WTC11 (cell line): Measurements from ENCODE around the gene PSMG2. TPM values are rescaled to one million over a fixed set of nuclear protein-coding genes. Genes with fewer than 3 reads are reported as not detected.
A peak's percentile ranks its signal among the peaks of the same experiment; 100 is the strongest.

ENCODE experiments used
- ATAC-seq: fragments of 200-7000 bp; cut with Tn5 transposase; 2 replicates; pipeline ENCODE4 v1.10.0; 2021; ENCODE audit warnings: mild to moderate bottlenecking, moderate library complexity
- CTCF ChIA-PET: fragments of 300-600 bp; sonication (Branson Sonifier 250); formaldehyde crosslinking; loops from one replicate; lab custom pipeline; 2021; ENCODE audit warnings: antibody characterized with exemption; lab: Charles Lee
- POLR2A ChIA-PET: fragments of 350-600 bp; sonication (Branson Sonifier 250); formaldehyde crosslinking; loops from one replicate; lab custom pipeline; 2021; ENCODE audit warnings: antibody characterized with exemption; lab: Charles Lee
- DNase-seq: peaks from one replicate; pipeline ENCODE4 v3.0.0; 2021; ENCODE audit warnings: low spot score
- H3K27ac Mint-ChIP-seq: 2 replicates; pipeline ENCODE4 v1.8.0; 2021; ENCODE audit warnings: mixed read lengths
- H3K27me3 Mint-ChIP-seq: 2 replicates; pipeline ENCODE4 v1.8.0; 2021; ENCODE audit warnings: low read depth, mild to moderate bottlenecking, moderate library complexity, mixed read lengths
- H3K36me3 Mint-ChIP-seq: 2 replicates; pipeline ENCODE4 v1.8.0; 2021; ENCODE audit warnings: mixed read lengths
- H3K4me1 Mint-ChIP-seq: 2 replicates; pipeline ENCODE4 v1.8.0; 2022; ENCODE audit warnings: mixed read lengths
- H3K4me3 Mint-ChIP-seq: 2 replicates; pipeline ENCODE4 v1.8.0; 2021; ENCODE audit warnings: mild to moderate bottlenecking, moderate library complexity, mixed read lengths
- H3K9me3 Mint-ChIP-seq: 2 replicates; pipeline ENCODE4 v1.8.0; 2021; ENCODE audit warnings: mixed read lengths
- CBFB ChIP-seq: sonication (generic); formaldehyde crosslinking; IDR thresholded peaks from 2 replicates; pipeline ENCODE4 v1.8.1; 2022; ENCODE audit warnings: mild to moderate bottlenecking, low read depth, missing genetic modification reagents
- HMGA2 ChIP-seq: fragments of 250-450 bp; sonication (Bioruptor Pico); IDR thresholded peaks from 2 replicates; pipeline ENCODE4 v1.4.0; 2021; ENCODE audit warnings: mild to moderate bottlenecking, moderate library complexity
- KAT7 ChIP-seq: sonication (generic); formaldehyde crosslinking; IDR thresholded peaks from 2 replicates; pipeline ENCODE4 v1.8.1; 2023; ENCODE audit warnings: missing genetic modification reagents, mild to moderate bottlenecking, borderline replicate concordance
- RORB ChIP-seq: fragments of 250-450 bp; sonication (Bioruptor Pico); IDR thresholded peaks from 2 replicates; pipeline ENCODE4 v1.9.0; 2021; ENCODE audit warnings: mild to moderate bottlenecking
- SP1 ChIP-seq: sonication (generic); formaldehyde crosslinking; conservative IDR thresholded peaks from 2 replicates; pipeline ENCODE4 v1.8.1; 2022; ENCODE audit warnings: missing genetic modification reagents
- TEAD1 ChIP-seq: sonication (generic); formaldehyde crosslinking; IDR thresholded peaks from 2 replicates; pipeline ENCODE4 v1.8.0; 2022; ENCODE audit warnings: mild to moderate bottlenecking, missing genetic modification reagents
- TEAD4 ChIP-seq: sonication (generic); formaldehyde crosslinking; IDR thresholded peaks from 2 replicates; pipeline ENCODE4 v1.8.0; 2022; ENCODE audit warnings: mild to moderate bottlenecking, missing genetic modification reagents
- TP53 ChIP-seq: sonication (generic); formaldehyde crosslinking; IDR thresholded peaks from 2 replicates; pipeline ENCODE4 v1.8.1; 2023; ENCODE audit warnings: mild to moderate bottlenecking, missing genetic modification reagents
- ZBTB21 ChIP-seq: sonication (generic); formaldehyde crosslinking; IDR thresholded peaks from 2 replicates; pipeline ENCODE4 v1.8.1; 2023; ENCODE audit warnings: mild to moderate bottlenecking, missing genetic modification reagents, borderline replicate concordance
- ZNF121 ChIP-seq: sonication (generic); formaldehyde crosslinking; IDR thresholded peaks from 2 replicates; pipeline ENCODE4 v1.8.0; 2023; ENCODE audit warnings: missing genetic modification reagents
- ZNF232 ChIP-seq: sonication (generic); formaldehyde crosslinking; IDR thresholded peaks from 2 replicates; pipeline ENCODE4 v1.8.0; 2022; ENCODE audit warnings: mild to moderate bottlenecking, missing genetic modification reagents
- total RNA-seq: library from RNA; stranded (reverse); gene quantifications from 3 replicates; pipeline ENCODE4 v1.2.3, GENCODE V29; 2021
- TF ChIP-seq, protein P1 (sequence below): sonication (generic); formaldehyde crosslinking; IDR thresholded peaks from 2 replicates; pipeline ENCODE4 v1.8.1; 2023; ENCODE audit warnings: mild to moderate bottlenecking, missing genetic modification reagents
- TF ChIP-seq, protein P2 (sequence below): sonication (generic); formaldehyde crosslinking; IDR thresholded peaks from 2 replicates; pipeline ENCODE4 v1.8.1; 2023; ENCODE audit warnings: mild to moderate bottlenecking, missing genetic modification reagents
- TF ChIP-seq, protein P3 (sequence below): sonication (generic); formaldehyde crosslinking; conservative IDR thresholded peaks from 2 replicates; pipeline ENCODE4 v1.8.1; 2023; ENCODE audit warnings: mild to moderate bottlenecking, low read depth, missing genetic modification reagents, moderate library complexity
- TF ChIP-seq, protein P4 (sequence below): sonication (generic); formaldehyde crosslinking; IDR thresholded peaks from 2 replicates; pipeline ENCODE4 v1.8.0; 2022; ENCODE audit warnings: mild to moderate bottlenecking, missing genetic modification reagents
- TF ChIP-seq, protein P5 (sequence below): sonication (generic); formaldehyde crosslinking; IDR thresholded peaks from 2 replicates; pipeline ENCODE4 v1.8.1; 2022; ENCODE audit warnings: mild to moderate bottlenecking, moderate library complexity, missing genetic modification reagents
- TF ChIP-seq, protein P6 (sequence below): fragments of 250-450 bp; sonication (Bioruptor Pico); IDR thresholded peaks from 2 replicates; pipeline ENCODE4 v2.1.2; 2022; ENCODE audit warnings: mild to moderate bottlenecking, moderate library complexity
- TF ChIP-seq, protein P7 (sequence below): sonication (generic); formaldehyde crosslinking; IDR thresholded peaks from 2 replicates; pipeline ENCODE4 v1.8.0; 2023; ENCODE audit warnings: mild to moderate bottlenecking, missing genetic modification reagents
- TF ChIP-seq, protein P8 (sequence below): sonication (generic); formaldehyde crosslinking; IDR thresholded peaks from 2 replicates; pipeline ENCODE4 v1.8.0; 2022; ENCODE audit warnings: mild to moderate bottlenecking, missing genetic modification reagents
- TF ChIP-seq, protein P9 (sequence below): sonication (generic); formaldehyde crosslinking; conservative IDR thresholded peaks from 2 replicates; pipeline ENCODE4 v1.8.1; 2022; ENCODE audit warnings: mild to moderate bottlenecking, missing genetic modification reagents

The PSMG2 gene
- total RNA-seq, 1 experiment from 2014 or later, result 78.9 TPM

DNA sequence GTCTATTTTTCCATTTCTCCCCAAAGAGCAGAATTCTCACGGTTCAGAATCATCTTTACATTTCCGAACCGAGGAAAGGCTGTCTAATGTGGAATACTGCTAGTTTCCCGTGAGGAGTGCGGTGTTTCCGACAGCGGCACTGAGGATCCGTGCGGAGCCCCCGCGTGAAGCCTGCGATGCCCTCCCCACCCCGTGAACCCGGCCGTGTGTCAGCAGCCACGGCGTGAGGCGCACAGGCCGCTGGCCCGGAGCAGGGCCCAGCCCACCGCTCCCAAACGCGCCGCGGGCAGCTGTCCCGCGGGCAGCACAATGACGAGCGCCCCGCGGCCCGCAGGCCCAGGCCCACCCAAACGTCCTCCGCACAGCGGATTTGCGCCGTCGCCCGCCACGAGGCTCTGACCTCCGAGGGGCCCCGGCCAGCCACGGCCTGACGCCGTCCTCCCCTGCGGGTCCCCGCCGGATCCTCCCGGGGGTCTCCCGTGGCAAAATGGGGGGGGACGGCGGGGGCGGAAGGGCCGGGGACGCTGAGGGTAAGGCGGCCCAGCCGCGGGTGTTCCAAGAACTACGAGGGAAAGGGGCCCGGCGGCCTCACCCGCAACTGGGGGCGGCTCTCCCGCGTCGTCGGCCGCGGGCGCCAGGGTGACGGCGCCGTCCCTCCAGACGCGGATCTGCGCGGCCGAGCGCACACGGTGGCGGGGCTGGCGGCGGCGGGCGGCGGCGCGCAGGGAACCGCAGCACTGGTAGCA lies 45.7 kb upstream of the PSMG2 start (continued):
- TF ChIP-seq ZBTB21, result no peak

DNA sequence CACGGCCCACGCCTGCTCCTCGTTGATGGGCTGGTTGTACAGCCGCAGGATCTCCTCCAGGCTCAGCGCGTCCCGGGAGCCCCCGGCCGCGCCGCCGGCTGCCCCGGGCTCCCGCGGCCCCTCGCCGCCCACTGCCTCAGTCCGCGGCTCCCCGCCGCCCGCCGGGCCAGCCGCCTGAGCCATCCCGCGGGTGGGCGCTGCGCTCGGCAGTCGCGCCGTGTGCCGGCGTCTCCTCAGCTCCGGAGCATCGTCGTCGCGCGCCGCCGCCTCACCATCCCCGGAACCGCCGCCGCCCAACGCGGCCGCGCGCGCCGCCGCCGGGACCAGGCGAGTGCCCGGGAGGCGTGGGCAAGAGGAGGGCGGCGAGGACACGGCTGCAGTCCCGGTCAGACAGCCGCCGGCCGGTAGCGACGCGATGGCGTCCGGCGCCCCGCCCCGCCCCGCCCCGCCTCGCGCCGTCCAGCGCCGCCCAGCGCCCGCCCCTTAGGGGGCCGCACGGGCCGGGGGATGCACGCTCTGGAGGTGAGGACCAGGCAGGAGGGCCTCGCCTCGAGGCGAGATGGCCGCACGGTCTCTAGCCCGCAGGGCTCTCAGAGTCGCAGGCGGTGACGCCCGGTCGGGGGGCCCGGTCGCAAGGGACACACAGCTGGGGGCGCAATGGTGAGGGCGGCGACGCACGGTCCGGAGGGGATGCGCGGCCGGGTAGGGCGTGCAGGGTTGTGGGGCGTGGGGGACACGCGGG lies 45.0 kb upstream of the PSMG2 start, which contains the start of gene SPIRE1:
Gene SPIRE1 (minus strand): TSS at position 424 of the 742 bp plus-strand sequence. CDS start 241 bp downstream, at position 183.
- POLR2A ChIA-PET, result no interaction called here
- H3K4me1 Mint-ChIP-seq, result peaks cover 36% of the 10 kb centered on the region
- ATAC-seq, result peak; percentile 84
- no peak; the same call in 1 of the 2 replicates for TF ChIP-seq TEAD4 (CRISPR knock-in tag)
- peak; percentile 35; the same call in 1 of the 2 replicates for TF ChIP-seq ZNF232 (CRISPR knock-in tag)
- TF ChIP-seq, protein P1, sequence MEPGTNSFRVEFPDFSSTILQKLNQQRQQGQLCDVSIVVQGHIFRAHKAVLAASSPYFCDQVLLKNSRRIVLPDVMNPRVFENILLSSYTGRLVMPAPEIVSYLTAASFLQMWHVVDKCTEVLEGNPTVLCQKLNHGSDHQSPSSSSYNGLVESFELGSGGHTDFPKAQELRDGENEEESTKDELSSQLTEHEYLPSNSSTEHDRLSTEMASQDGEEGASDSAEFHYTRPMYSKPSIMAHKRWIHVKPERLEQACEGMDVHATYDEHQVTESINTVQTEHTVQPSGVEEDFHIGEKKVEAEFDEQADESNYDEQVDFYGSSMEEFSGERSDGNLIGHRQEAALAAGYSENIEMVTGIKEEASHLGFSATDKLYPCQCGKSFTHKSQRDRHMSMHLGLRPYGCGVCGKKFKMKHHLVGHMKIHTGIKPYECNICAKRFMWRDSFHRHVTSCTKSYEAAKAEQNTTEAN (CRISPR knock-in tag), result no peak
- TF ChIP-seq, protein P2, sequence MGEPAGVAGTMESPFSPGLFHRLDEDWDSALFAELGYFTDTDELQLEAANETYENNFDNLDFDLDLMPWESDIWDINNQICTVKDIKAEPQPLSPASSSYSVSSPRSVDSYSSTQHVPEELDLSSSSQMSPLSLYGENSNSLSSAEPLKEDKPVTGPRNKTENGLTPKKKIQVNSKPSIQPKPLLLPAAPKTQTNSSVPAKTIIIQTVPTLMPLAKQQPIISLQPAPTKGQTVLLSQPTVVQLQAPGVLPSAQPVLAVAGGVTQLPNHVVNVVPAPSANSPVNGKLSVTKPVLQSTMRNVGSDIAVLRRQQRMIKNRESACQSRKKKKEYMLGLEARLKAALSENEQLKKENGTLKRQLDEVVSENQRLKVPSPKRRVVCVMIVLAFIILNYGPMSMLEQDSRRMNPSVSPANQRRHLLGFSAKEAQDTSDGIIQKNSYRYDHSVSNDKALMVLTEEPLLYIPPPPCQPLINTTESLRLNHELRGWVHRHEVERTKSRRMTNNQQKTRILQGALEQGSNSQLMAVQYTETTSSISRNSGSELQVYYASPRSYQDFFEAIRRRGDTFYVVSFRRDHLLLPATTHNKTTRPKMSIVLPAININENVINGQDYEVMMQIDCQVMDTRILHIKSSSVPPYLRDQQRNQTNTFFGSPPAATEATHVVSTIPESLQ, result no peak
- peak; percentile 76 for TF ChIP-seq SP1 (CRISPR knock-in tag)
- TF ChIP-seq, protein P3, sequence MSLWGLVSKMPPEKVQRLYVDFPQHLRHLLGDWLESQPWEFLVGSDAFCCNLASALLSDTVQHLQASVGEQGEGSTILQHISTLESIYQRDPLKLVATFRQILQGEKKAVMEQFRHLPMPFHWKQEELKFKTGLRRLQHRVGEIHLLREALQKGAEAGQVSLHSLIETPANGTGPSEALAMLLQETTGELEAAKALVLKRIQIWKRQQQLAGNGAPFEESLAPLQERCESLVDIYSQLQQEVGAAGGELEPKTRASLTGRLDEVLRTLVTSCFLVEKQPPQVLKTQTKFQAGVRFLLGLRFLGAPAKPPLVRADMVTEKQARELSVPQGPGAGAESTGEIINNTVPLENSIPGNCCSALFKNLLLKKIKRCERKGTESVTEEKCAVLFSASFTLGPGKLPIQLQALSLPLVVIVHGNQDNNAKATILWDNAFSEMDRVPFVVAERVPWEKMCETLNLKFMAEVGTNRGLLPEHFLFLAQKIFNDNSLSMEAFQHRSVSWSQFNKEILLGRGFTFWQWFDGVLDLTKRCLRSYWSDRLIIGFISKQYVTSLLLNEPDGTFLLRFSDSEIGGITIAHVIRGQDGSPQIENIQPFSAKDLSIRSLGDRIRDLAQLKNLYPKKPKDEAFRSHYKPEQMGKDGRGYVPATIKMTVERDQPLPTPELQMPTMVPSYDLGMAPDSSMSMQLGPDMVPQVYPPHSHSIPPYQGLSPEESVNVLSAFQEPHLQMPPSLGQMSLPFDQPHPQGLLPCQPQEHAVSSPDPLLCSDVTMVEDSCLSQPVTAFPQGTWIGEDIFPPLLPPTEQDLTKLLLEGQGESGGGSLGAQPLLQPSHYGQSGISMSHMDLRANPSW, result peak; percentile 74; the same call in 1 of the 2 replicates
- TF ChIP-seq, protein P4, sequence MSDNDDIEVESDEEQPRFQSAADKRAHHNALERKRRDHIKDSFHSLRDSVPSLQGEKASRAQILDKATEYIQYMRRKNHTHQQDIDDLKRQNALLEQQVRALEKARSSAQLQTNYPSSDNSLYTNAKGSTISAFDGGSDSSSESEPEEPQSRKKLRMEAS, result peak; percentile 89
- 0 out of 2 replicates have a peak, but pooled peaks have one; percentile 25 for TF ChIP-seq KAT7
- TF ChIP-seq, protein P5, sequence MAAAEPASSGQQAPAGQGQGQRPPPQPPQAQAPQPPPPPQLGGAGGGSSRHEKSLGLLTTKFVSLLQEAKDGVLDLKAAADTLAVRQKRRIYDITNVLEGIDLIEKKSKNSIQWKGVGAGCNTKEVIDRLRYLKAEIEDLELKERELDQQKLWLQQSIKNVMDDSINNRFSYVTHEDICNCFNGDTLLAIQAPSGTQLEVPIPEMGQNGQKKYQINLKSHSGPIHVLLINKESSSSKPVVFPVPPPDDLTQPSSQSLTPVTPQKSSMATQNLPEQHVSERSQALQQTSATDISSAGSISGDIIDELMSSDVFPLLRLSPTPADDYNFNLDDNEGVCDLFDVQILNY (CRISPR knock-in tag), result 0 out of 2 replicates have a peak, but pooled peaks have one; percentile 43
- TF ChIP-seq ZBTB21, result 0 out of 2 replicates have a peak, but pooled peaks have one; percentile 64
- TF ChIP-seq, protein P6, sequence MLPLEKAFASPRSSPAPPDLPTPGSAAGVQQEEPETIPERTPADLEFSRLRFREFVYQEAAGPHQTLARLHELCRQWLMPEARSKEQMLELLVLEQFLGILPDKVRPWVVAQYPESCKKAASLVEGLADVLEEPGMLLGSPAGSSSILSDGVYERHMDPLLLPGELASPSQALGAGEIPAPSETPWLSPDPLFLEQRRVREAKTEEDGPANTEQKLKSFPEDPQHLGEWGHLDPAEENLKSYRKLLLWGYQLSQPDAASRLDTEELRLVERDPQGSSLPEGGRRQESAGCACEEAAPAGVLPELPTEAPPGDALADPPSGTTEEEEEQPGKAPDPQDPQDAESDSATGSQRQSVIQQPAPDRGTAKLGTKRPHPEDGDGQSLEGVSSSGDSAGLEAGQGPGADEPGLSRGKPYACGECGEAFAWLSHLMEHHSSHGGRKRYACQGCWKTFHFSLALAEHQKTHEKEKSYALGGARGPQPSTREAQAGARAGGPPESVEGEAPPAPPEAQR, result no peak
- 0 out of 2 replicates have a peak, but pooled peaks have one; percentile 53 for TF ChIP-seq CBFB (CRISPR knock-in tag)
- TF ChIP-seq TP53 (CRISPR knock-in tag), result peak; percentile 91
- no peak for TF ChIP-seq RORB (CRISPR knock-in tag)
- TF ChIP-seq ZNF121 (CRISPR knock-in tag), result no peak
- TF ChIP-seq, protein P7, sequence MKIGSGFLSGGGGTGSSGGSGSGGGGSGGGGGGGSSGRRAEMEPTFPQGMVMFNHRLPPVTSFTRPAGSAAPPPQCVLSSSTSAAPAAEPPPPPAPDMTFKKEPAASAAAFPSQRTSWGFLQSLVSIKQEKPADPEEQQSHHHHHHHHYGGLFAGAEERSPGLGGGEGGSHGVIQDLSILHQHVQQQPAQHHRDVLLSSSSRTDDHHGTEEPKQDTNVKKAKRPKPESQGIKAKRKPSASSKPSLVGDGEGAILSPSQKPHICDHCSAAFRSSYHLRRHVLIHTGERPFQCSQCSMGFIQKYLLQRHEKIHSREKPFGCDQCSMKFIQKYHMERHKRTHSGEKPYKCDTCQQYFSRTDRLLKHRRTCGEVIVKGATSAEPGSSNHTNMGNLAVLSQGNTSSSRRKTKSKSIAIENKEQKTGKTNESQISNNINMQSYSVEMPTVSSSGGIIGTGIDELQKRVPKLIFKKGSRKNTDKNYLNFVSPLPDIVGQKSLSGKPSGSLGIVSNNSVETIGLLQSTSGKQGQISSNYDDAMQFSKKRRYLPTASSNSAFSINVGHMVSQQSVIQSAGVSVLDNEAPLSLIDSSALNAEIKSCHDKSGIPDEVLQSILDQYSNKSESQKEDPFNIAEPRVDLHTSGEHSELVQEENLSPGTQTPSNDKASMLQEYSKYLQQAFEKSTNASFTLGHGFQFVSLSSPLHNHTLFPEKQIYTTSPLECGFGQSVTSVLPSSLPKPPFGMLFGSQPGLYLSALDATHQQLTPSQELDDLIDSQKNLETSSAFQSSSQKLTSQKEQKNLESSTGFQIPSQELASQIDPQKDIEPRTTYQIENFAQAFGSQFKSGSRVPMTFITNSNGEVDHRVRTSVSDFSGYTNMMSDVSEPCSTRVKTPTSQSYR, result peak; percentile 74; the same call in 1 of the 2 replicates
- TF ChIP-seq, protein P8, sequence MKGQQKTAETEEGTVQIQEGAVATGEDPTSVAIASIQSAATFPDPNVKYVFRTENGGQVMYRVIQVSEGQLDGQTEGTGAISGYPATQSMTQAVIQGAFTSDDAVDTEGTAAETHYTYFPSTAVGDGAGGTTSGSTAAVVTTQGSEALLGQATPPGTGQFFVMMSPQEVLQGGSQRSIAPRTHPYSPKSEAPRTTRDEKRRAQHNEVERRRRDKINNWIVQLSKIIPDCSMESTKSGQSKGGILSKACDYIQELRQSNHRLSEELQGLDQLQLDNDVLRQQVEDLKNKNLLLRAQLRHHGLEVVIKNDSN (CRISPR knock-in tag), result peak; percentile 43; the same call in 1 of the 2 replicates
- TF ChIP-seq, protein P9, sequence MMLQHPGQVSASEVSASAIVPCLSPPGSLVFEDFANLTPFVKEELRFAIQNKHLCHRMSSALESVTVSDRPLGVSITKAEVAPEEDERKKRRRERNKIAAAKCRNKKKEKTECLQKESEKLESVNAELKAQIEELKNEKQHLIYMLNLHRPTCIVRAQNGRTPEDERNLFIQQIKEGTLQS (CRISPR knock-in tag), result no peak
- no peak for TF ChIP-seq HMGA2 (CRISPR knock-in tag)
- TF ChIP-seq TEAD1 (CRISPR knock-in tag), result peak; percentile 69

More for the DNA sequence above, 45.0 kb upstream of the PSMG2 start, which contains the start of gene SPIRE1:
- Mint-ChIP-seq H3K4me3 (peak within 1 kb of the TSS; percentile 90), H3K9me3 (no peaks in the 10 kb centered on the region), H3K27me3 (peaks cover 23% of the 10 kb centered on the region), H3K27ac (peak within 1 kb of the TSS; percentile 94), H3K36me3 (0 out of 2 replicates have a peak, but pooled peaks cover 3% of the 10 kb centered on the region)
- CTCF ChIA-PET, result interaction anchor here (0.6 to 2.2 kb wide), 3 partner anchors 118 to 264 kb away, joined by 3 to 12 read pairs (median 6); no protein-coding TSS in a partner anchor
- DNase-seq, result peak; percentile 60
